Fibroblast of pulmonary artery (primary cell): Measurements from ENCODE around the gene ULK2.

ENCODE experiments used
- DNase-seq: peaks from one replicate; pipeline ENCODE4 v3.0.0-alpha.2; 2010; ENCODE audit warnings: low read depth
- H3K4me3 ChIP-seq: replicated peaks from 2 replicates; pipeline ENCODE4 v1.5.1; 2011; ENCODE audit warnings: low read depth, mild to moderate bottlenecking, control low read depth, low read length, moderate library complexity
- CTCF ChIP-seq: IDR thresholded peaks from 2 replicates; pipeline ENCODE4 v1.5.1; 2011; ENCODE audit warnings: mild to moderate bottlenecking, control low read depth, low read length, inconsistent platforms; ENCODE audit errors: missing control alignments

Gene ULK2

GRCh38 chr17:19880393-19880792, 12.7 kb upstream of the ULK2 start:
- TF ChIP-seq CTCF: no peak
- DNase-seq: no peak
- no peak overlapping the region for H3K4me3 ChIP-seq

GRCh38 chr17:19877364-19877945, 9.7 kb upstream of the ULK2 start:
- TF ChIP-seq CTCF: no peak
- H3K4me3 ChIP-seq: no peak overlapping the region
- no peak for DNase-seq

GRCh38 chr17:19876529-19877161, 8.9 kb upstream of the ULK2 start:
- H3K4me3 ChIP-seq: no peak overlapping the region
- TF ChIP-seq CTCF: no peak
- no peak for DNase-seq

GRCh38 chr17:19874256-19874655, 6.5 kb upstream of the ULK2 start:
- no peak overlapping the region for H3K4me3 ChIP-seq
- DNase-seq: no peak
- TF ChIP-seq CTCF: no peak

GRCh38 chr17:19873346-19873745, 5.6 kb upstream of the ULK2 start:
- TF ChIP-seq CTCF: no peak
- no peak overlapping the region for H3K4me3 ChIP-seq
- DNase-seq: no peak

GRCh38 chr17:19868079-19868395, 301 bp upstream of the ULK2 start:
- no peak for DNase-seq
- no peak for TF ChIP-seq CTCF
- peak overlapping the region; percentile 69 for H3K4me3 ChIP-seq

- TF ChIP-seq CTCF: peak; percentile 33
- DNase-seq: peak; percentile 62
- peak overlapping the region; percentile 69 for H3K4me3 ChIP-seq
Observed at GRCh38 chr17:19867079-19867328, 732 bp downstream of the ULK2 start.
